Activated CD8-positive, alpha-beta memory T cell treated with anti-CD3 and anti-CD28 coated beads for 24 hours (primary cell): ENCODE results near the gene EBF3.

Experiments
- DNase-seq: peaks from one replicate; pipeline ENCODE4 v3.0.0-alpha.2; 2020

The EBF3 gene

DNA sequence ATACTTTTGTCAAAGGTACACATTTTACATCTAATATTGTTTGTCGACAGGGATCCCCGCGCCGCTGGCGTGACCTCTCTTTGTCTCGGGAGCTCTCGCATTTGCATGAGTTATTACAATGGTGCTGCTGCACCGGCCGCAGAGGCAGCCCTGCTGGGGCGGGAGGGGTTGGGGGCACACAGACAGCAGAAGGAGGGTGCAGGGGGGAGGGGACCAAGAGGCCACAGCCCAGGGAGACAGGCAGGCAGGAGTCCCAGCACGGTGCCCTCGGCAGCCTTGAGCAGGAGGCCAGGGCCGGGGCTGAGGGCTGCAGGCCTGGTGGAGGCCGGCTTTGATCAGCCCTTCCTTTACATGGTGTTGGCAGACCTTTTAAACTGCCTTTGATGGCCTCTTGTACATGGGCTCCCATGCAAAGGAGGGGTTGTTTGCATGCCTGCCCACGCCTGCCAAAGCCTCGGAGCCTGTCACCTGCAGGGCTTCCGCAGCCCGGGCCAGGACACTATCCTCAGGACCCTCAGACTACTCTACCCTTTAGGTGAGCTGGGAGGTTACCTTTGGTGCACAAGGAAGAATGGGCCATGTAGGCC is 95.5 kb downstream of the EBF3 start:
- no peak for DNase-seq

DNA sequence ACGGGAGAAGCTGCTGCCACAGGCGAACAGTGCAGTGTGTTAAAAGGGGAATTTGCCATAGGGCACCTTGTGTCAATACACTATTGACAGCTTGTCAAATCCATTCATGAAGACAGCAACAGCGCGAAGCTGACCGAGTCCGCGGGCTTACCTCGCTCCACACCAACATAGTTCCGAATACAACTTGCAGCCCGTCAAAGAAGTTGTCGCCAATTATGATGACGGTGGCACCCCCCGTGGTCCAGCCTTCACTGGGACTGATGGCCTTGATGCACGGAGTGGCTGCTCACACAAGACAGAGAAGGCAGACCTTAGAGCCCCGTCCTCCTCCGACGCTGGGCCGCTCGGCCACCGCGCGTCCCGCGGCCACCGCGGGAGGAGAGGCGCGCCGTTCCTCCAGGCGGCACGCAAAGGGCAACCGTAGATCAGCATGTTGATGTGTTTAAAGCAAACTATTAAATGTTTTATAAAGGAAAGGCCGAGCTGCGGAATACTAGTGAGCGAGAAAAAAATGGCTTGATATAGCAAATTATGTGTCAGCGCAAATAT is 96.4 kb downstream of the EBF3 start:
- DNase-seq: no peak

DNA sequence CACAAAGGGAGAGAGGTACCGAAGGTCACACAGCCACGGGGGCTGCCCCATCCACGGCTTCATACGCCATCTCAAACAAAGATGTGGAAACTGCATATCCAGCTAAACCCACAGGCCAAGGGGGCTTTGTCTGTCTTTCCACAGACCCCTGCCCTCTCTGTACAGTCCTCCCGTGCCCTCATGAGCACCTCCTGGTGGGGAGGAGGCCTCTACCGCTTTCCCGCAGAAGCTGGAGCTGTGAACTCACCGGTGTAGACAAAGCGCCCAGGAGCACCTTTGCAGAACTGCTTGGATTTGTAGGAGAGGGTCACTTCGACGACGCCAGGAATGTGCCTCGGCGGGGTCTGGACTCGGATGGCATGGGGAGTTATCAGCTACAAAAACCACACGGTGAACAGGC is 97.2 kb downstream of the EBF3 start:
- DNase-seq: no peak

DNA sequence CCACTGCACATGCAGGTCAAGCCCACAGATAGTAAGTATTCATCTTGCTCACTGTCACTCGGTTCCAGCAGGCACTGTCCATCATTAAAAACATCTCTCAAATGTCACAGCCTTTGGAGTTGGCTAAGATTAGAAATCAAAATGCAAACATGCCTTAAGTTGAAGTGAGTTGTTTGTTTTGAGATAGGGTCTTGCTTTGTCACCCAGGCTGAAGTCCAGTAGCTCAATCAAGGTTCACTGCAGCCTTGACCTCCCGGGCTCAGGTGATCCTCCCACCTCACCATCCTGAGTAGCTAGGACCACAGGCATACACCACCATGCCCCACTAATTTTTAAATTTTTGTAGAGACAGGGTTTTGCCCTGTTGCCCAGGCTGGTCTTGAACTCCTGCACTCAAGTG is 98.1 kb downstream of the EBF3 start:
- DNase-seq: no peak

DNA sequence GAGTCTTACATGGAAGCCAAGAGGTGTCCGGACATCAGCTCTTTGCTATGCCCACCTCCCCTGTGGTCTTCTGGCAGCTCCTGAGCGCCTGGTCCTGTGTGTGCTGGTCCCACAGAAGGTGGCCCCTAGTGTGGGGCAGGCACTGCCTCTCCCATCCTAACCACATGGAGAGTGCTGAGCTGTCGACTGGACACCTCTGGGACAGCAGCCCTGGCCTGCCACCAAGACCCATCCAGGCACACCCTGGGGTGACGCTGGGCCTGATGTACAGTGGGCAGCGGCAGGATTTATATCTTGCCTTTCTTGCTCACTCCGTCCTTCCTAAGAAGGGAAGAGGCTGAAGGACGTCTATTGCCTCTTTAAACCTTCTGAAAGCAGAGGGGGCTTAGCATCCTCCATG is 98.7 kb downstream of the EBF3 start:
- DNase-seq: no peak

DNA sequence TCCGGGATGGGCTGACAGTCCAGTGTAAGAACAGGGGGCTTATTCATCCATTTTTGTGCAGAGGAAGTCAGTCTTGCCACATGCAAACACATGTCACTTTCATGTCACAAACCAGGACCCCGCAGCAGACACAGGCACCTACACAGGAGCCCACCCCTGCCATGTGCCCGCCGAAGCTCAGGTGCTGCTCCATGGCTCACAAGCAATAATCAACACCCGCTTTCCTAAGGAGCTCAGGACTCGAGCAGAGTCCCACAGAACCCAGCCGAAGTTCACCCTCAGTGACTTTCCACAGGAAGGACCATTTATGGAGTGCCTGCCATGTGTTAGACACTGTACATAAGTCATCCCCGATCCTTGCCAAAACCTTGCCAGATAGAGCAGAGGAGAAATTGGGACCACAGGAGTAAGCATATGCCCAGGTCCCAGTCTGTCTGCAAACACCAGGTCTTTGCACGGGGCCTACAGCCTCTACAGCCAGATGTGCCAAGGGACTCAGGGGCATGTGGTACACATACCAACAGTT is 99.4 kb downstream of the EBF3 start:
- DNase-seq: no peak

DNA sequence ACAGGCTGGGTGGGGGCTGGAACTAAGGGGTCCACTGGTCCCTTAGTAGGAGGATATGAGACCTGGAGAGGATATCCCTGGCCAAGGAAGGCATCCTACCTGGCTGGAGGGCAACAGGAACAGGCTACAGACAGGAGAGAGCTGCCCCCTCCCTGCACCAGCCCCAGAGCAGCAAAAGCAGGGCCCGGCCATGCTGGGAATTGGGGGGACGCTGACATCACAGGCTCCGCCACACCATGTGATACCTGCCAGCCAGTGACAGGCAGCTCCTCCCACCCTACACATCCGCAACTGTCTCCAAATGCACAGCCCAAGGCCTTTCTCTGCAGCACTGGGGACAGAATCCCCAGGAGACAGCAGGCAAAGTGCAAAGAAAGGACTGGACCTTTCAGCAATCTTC is 100.0 kb downstream of the EBF3 start:
- DNase-seq: no peak

DNA sequence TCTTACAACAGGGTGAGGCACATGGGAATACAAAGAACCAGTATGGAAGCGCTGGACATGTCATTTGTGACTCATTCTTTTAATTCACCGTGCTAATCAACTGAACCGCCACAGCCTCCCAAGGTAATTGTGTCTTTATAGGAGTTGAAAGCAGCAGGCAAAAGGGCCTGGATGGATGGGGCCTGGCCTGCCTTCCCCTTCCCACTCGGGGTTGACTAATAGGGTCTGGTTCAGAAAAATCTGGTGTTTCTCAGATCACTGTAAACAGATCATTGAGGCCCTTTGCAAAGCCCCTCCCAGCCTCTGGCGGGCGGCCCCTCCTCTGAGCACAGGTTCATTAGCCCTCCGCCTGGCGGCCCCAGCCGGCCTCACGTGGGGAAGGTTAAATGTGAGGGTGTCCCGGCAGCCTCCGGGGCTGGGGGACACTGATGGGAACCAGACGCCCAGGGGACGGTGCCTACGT is 100.8 kb downstream of the EBF3 start:
- DNase-seq: no peak

DNA sequence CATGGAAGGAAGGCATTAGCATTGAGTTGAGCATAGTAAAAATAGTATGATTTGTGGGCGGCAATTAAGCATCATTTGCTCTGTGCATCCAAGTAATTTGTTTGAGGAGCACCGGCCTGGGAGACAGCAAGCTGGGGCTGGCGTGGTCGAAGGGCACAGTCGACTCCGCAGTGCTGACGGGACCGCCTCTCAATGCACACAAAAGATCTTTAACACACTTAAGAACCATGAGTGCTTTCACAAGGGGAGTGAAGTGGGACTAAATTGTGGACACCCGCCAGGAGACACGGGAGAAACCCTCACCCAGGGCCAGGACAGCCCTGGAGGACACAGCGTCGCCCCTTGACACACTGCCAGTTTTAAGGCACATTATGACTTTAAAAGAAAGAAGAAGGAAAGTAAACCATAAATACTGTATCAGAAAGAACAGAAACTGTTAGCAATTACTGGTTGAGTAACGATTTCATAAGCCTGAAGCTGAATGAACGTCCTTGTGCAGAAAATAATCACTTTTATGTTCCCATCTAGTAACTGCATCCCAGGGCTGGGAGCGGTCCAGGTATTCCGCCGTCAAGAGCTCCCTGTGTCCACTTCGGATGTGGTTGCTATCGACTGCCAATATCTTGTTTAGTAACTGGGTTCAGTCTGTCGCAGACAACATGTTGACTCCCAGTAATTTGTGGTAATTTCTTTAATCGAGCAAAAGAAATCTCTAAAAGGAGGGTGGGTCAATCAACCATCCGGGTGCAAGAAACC is 102.1 kb downstream of the EBF3 start:
- DNase-seq: no peak

DNA sequence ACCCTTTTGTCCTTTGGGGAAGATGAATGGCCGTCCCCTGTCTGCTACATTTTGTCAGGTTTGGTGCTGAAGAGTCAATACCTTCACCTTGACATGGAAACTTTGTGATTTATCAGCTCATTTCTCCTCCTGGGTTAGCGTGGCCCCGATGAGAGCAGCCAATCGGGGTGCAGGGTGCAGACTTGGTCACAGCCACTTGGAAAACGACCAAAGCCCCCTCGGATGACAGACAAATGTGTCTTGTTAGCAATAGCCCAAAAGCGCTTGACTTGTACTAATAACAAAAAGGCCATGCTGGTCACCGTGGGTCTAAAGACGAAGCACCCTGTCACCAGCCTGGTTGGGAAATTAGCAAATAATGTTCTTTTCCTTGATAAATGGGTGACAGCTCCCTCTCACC is 103.7 kb downstream of the EBF3 start:
- no peak for DNase-seq

DNA sequence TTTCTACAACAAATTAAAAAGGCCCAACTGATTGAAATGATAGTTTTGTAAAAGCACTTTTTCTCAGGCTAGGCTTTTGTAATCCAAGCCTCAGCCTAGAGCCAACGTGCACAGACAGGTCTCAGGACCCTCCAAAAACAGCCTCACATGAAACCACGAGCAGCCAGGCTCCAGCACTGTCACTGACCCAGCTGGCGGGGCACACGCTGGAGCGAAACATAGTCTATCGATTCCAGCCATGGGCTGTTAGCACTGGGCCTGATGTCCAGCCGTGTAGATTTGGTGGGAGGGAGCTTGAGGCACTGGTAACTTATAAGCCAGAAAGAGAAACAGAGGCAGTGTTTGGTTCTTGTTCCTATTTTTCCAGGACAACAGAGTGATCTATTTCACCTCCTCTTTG is 104.5 kb downstream of the EBF3 start:
- DNase-seq: no peak

DNA sequence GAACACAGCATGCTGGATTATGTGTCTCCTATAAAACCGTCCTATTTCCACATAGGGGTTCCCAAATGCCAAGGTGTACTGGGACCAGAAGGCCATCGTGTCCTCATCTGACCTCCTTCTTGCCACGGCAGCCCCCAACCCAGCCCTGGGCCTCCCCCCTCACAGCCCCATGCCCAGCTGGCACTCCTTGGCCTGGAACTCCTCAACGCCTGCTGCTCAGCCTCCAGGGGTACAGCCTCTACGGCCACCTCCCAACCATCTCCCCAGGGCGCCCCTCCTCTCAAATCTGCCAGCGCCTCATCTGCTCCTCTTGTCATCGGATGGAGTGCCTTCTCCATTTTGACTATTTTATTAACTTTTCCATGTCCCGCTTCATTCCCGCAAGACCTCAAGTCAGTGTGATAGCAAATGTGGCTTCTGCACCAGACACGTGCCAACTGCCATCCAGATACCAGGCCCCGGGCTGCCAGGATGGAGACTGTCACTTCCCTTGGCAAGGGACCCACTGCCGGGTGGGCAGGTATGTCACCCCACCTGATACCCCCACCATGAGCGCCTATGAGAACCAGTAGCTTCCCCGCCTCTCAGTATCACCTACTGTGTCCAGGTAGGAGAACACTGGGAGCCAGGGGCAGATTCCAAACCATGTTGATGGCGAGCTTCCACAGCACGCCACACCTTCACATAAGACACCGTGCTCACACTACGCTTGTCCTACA is 106.7 kb downstream of the EBF3 start:
- no peak for DNase-seq

DNA sequence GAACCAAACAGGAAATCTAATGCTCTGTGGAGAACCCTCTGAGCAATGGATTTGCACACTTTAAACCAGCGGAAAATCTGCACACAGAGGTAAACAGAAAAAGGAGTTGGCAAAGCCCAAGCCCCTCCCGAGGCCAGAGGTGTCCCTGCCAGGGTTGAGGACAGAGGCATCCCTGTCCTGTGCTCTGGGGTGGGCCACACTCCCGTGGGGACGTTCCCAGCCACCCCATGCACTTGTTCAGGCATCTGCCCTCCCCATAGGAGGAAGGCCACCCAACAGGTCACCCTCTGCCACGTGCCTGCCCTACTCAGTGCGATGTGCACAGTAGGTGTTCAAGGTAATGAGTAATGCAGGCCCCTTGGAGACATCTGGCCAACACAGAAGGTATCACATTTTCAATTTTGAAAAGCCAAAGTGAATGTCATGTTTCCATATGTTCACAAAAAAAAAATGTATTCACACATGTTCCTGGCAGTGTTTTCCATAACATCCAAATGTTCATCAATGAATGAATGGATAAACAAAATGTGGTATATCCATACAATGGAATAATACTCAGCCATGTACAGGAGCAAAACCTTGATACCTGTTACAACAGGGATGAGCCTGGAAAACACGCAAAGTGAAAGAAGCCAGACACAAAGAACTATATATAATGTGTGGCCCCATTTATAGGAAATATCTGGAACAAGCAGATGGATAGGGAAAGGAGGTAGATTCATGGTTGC is 108.1 kb downstream of the EBF3 start:
- DNase-seq: no peak

DNA sequence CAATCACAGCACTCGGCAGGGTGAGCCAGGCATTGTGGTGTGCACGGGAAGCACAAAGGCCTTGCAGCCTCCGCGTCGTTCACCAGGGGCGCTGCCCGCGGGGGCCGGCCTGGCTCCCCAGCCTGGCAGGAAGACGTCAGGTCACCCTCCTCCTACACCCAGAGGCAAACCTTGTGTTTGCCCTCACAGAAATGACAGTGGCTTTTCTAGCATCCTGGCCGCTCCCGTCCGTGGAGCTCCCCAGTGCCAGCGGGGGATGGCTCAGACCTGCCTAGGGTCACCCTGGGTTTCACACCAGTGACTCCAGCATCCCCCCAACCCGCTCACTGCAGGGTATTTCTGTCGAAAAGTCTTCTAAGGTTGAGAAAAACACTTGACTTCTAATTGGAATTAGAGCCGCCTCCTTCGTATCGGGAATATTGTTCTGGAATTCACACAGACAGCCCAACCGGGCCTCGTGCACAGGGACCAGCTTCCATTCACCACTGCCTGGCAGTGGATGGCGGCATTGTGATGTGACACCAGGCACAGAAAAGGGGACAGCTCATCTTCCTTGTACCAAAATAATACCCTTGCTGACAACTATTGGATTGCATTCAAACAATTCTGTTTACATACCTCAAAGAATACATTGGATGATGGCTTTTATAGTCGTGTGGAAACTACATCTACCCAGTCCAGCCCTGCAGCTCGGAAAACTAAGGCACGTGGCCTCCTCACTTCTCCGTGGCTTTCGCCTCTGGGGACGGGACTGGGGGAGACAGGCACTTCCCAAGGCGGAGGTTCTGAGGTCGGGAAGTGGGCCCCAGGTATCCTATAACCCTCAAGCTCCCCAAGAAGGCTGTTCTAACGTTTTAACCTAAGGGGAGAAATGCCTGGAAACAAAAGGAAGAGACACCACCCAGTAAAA is 109.0 kb downstream of the EBF3 start:
- DNase-seq: no peak

DNA sequence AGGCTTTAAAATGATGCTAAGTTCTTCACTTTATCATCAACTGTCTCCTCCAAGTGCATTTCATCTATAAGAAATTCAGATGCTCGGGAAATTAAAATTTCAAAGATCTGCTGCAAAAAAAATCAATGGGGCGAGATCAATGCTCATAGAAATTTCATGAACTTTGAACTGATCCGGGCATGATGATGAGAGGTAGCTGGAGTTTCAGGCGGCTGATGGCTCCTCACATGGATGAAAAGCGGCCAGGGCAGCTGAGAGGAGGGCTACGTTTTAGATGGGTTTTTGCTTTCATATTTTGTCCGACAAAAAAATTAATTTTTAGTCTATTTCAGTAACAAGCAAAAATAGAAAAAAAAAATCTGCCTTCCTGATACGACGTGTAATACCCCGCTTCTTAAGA is 109.9 kb downstream of the EBF3 start:
- no peak for DNase-seq

DNA sequence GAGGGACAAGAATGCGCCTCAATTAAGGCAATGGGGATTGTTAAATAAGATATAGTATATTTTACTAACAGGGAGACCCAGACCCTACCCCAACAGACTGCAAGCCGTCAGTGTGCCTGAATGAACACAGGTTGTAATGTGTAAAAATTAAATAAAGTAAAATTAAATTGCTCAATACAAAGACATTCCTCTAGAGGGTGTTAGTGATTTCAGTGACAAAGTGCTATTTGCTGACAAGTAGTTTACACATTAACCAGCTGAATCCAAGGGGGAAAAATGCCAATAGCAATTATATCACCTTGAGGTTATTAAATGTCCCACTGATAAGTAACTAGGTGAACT is 110.5 kb downstream of the EBF3 start:
- no peak for DNase-seq

DNA sequence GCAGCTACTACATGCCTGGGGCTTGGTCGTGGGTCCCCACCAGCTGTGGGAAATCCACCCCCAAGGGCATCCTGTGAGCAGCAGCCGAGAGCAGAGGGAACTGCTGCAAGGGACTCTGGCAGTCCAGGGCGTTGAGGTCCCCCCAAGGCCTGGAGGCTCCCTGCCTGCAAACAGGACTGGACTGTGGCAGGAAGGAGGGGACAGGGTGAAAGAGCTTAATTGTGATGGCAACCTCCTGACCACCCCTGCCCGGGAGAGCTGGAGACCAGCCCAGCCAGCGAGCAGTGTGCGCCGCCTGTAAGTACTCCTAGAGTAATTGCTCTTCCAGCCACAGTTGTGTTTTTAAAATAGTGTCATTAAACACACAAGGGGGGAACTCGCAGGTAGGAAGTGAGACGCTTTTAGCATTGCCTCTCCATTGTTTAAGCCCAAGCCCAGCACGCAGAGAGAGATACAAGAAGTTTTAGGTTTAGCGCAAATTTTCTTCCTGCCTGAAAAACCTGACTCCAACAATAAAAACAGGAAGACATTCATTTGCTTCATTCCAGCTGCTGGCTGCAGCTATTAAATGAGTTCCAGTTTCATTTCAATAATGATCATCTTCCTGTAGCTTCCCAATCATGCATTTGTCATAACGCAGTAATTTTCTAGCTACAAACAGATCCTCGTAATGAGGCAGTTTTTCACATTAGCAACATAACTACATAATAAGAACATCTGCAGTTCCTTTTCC is 111.1 kb downstream of the EBF3 start:
- DNase-seq: no peak

DNA sequence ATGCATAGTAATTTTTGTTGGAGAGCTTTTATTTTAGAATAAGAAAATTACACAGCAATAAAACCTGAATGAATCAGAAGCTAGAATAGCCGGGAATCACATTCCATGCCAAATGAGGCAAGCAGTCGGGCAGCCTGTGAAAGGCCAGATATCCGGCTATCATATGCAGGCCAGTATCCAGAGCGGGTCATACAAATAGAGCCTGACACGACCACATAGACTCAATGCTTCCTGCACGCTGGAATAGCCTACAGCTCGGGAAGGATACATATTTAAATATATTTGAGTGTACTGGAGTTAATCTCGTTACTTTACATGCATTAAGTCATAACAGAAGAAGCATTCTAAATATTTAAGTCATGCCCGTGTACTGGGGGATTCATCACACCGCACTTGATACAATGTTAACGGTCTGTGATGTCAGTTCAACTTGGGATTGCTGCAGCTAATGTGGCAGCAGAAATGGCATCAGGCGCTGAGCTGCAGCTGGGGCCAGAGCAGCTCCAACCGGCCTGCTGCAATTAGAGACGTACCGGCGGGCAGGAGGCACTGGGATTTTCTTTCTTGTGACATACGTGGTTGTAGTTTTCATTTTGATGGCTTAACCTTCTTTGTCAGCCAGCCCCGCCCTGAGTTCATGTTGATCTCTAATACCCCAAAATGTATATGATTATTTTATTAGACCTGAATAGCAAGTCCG is 112.0 kb downstream of the EBF3 start:
- no peak for DNase-seq

DNA sequence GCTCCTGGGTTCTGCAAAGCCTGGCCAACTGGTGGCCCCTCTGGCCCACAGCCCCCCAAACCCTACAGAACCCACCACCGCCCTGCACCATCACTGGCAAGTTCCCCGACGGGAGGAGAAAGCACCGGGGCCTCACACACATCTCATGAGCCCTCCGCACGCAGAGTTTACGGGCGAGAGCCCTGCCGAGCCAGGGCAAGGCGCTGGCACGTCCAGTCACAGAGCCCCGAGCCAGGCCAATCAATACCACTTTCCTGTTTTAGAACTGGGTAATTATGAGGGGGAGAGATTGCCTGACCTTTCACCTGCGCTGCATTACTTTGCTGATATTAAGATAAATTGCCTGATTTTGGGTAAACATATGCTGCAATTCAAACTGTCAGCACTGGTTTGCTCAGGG is 113.3 kb downstream of the EBF3 start:
- no peak for DNase-seq

DNA sequence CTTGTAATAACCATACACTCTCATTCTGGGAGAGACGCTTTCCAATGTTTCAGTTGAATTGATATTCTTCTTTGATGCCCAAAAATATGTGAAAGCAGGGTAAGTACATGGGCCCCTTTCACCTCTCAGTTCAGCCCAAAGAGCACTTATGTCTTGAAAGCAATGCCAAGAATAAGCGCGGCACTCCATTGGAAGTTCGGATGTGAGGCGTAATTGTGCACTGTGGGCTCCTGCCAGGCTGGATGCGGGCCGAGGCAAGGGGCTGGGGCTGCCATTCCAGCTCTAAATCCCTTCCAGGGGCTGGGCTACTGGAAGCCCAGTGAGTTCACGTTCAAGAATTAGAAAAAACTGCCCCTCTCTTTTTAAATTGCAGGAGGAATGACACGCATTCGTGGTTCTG is 113.8 kb downstream of the EBF3 start:
- no peak for DNase-seq

DNA sequence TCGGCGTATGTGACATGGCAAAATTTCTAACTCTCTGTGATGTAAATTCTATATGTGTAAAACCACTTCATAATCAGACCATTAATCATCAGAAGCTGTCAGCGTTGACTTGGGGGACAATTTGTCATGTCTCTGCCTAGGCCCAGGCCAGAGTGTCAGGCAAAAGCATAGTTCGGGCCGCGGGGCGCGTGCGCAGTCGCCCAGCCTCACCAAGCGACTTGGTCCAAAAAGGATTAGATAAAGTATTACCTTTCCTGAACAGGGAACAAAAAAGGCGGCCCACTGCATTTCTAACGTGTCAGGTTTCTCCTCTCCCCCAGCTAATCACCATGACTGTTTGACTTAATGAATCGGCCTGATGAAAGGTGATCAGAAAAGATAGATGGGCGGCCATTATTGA is 114.2 kb downstream of the EBF3 start:
- DNase-seq: no peak
